Right atrium auricular region (tissue), 2 donors: ENCODE results near the gene ETV7. TPM values are rescaled to one million over a fixed set of nuclear protein-coding genes. Genes with fewer than 3 reads are reported as not detected.

Experiments
- DNase-seq: peaks from one replicate; pipeline ENCODE4 v3.0.0-alpha.2; 2019; ENCODE audit warnings: low spot score
- H3K27ac ChIP-seq, 2 donors: fragments of 200-600 bp; sonication (generic); 1 replicate in 1 of 2; 2 replicates in 1 of 2; pipeline ENCODE4 v1.5.1; 2016 to 2019
- H3K27me3 ChIP-seq, 2 donors: fragments of 200-600 bp; sonication (generic); one replicate each; pipeline versions ENCODE4 v1.5.1 to v1.6.0; 2017 to 2019
- H3K36me3 ChIP-seq: fragments of 200-600 bp; sonication (generic); one replicate; pipeline ENCODE4 v1.5.1; 2016
- H3K4me1 ChIP-seq, 2 donors: fragments of 200-600 bp; sonication (generic); one replicate each; pipeline versions ENCODE4 v1.5.1 to v1.6.0; 2017 to 2019
- H3K4me3 ChIP-seq, 2 donors: fragments of 200-600 bp; sonication (generic); 1 replicate in 1 of 2; 2 replicates in 1 of 2; pipeline ENCODE4 v1.5.1; 2017 to 2019; ENCODE audit warnings: mild to moderate bottlenecking in 1 of 2, moderate library complexity in 1 of 2
- H3K9me3 ChIP-seq, 2 donors: fragments of 200-600 bp; sonication (generic); one replicate each; pipeline ENCODE4 v1.5.1; 2019
- CTCF ChIP-seq, 2 donors: fragments of 200-600 bp; sonication (generic); IDR thresholded peaks; one replicate each; pipeline ENCODE4 v1.5.1; 2019; ENCODE audit warnings: antibody characterized with exemption in 2 of 2
- total RNA-seq, 2 donors: library from RNA; depleted of rRNA; stranded (reverse); fragments of >200 nt; gene quantifications; one replicate each; pipeline ENCODE4 v1.1.0, GENCODE V29; 2016

The ETV7 gene
- total RNA-seq, 2 donors from 2014 or later: 0.33 to 0.43 TPM

GRCh38 chr6:36428911-36429310 lies 41.4 kb upstream of the ETV7 start:
- Histone ChIP-seq H3K27me3 (no peaks in the 10 kb centered on the region), H3K27ac (no peak overlapping the region), H3K4me1 (no peaks in the 10 kb centered on the region), H3K4me3 (no peak overlapping the region), H3K9me3 (no peaks in the 10 kb centered on the region), H3K36me3 (no peaks in the 10 kb centered on the region)
- DNase-seq: no peak
- TF ChIP-seq CTCF (IDR thresholded peaks at IDR 0.05): peak in 1 of 2 donors; percentile 30

- no peak for TF ChIP-seq CTCF (IDR thresholded peaks at IDR 0.05)
- Histone ChIP-seq H3K27me3 (no peaks in the 10 kb centered on the region), H3K4me1 (peaks cover 0 to 9% of the 10 kb centered on the region in 2 donors), H3K27ac (no peak overlapping the region), H3K4me3 (no peak overlapping the region), H3K36me3 (no peaks in the 10 kb centered on the region), H3K9me3 (no peaks in the 10 kb centered on the region)
- DNase-seq: no peak
Observed at GRCh38 chr6:36426622-36427021, 39.2 kb upstream of the ETV7 start.

GRCh38 chr6:36423101-36423824 lies 35.8 kb upstream of the ETV7 start:
- DNase-seq: peak; percentile 99
- no peaks in the 10 kb centered on the region for H3K27me3 ChIP-seq
- no peaks in the 10 kb centered on the region for H3K9me3 ChIP-seq
- peak overlapping the region; percentile 76 to 83 for H3K27ac ChIP-seq
- no peaks in the 10 kb centered on the region for H3K36me3 ChIP-seq
- H3K4me3 ChIP-seq: peak overlapping the region; percentile 50 to 54
- TF ChIP-seq CTCF (IDR thresholded peaks at IDR 0.05): peak; percentile 42 to 76
- peaks cover 0 to 9% of the 10 kb centered on the region in 2 donors for H3K4me1 ChIP-seq

- DNase-seq: no peak
- H3K27ac ChIP-seq: peak overlapping the region; percentile 76 to 83
- TF ChIP-seq CTCF (IDR thresholded peaks at IDR 0.05): no peak
Observed at GRCh38 chr6:36422714-36423100, 35.2 kb upstream of the ETV7 start.

GRCh38 chr6:36419310-36419709 lies 31.8 kb upstream of the ETV7 start:
- peaks cover 0 to 9% of the 10 kb centered on the region in 2 donors for H3K4me1 ChIP-seq
- no peak for DNase-seq
- no peaks in the 10 kb centered on the region for H3K9me3 ChIP-seq
- TF ChIP-seq CTCF (IDR thresholded peaks at IDR 0.05): no peak
- H3K27ac ChIP-seq: no peak overlapping the region
- no peaks in the 10 kb centered on the region for H3K36me3 ChIP-seq
- no peak overlapping the region for H3K4me3 ChIP-seq
- H3K27me3 ChIP-seq: no peaks in the 10 kb centered on the region

More at GRCh38 chr6:36422714-36423100, 35.2 kb upstream of the ETV7 start:
- H3K9me3 ChIP-seq: no peaks in the 10 kb centered on the region
- H3K4me1 ChIP-seq: peaks cover 0 to 9% of the 10 kb centered on the region in 2 donors
- peak overlapping the region; percentile 50 to 54 for H3K4me3 ChIP-seq
- H3K27me3 ChIP-seq: no peaks in the 10 kb centered on the region
- H3K36me3 ChIP-seq: no peaks in the 10 kb centered on the region

- no peak for TF ChIP-seq CTCF (IDR thresholded peaks at IDR 0.05)
- DNase-seq: no peak
- Histone ChIP-seq H3K27me3 (no peaks in the 10 kb centered on the region), H3K4me1 (peaks cover 0 to 9% of the 10 kb centered on the region in 2 donors), H3K36me3 (no peaks in the 10 kb centered on the region), H3K9me3 (peaks cover 0 to under 1% of the 10 kb centered on the region in 2 donors), H3K27ac (no peak overlapping the region), H3K4me3 (no peak overlapping the region)
Observed at GRCh38 chr6:36418558-36418957, 31.1 kb upstream of the ETV7 start.
